Mucosa of rectum (tissue), 2 donors: ENCODE results near the gene LTO1.

Source experiments
- H3K27ac ChIP-seq, 2 donors: one replicate each; pipeline ENCODE4 v1.7.0; 2013; ENCODE audit warnings: inconsistent platforms in 2 of 2, low read depth in 2 of 2, low read length in 2 of 2
- H3K27me3 ChIP-seq, 2 donors: one replicate each; pipeline ENCODE4 v1.7.0; 2013; ENCODE audit warnings: low read length in 2 of 2; ENCODE audit not compliant: control insufficient read depth in 2 of 2, insufficient read depth in 2 of 2
- H3K36me3 ChIP-seq, 2 donors: one replicate each; pipeline ENCODE4 v1.7.0; 2013; ENCODE audit warnings: low read length in 2 of 2; ENCODE audit not compliant: control insufficient read depth in 2 of 2, insufficient read depth in 2 of 2
- H3K4me1 ChIP-seq, 2 donors: one replicate each; pipeline ENCODE4 v1.7.0; 2013; ENCODE audit warnings: low read length in 2 of 2, mild to moderate bottlenecking in 1 of 2; ENCODE audit not compliant: control insufficient read depth in 2 of 2, insufficient read depth in 2 of 2
- H3K4me3 ChIP-seq, 2 donors: one replicate each; pipeline ENCODE4 v1.7.0; 2013; ENCODE audit warnings: low read length in 2 of 2
- H3K9ac ChIP-seq, 2 donors: one replicate each; pipeline ENCODE4 v1.7.0; 2013; ENCODE audit warnings: low read length in 2 of 2, low read depth in 1 of 2, mild to moderate bottlenecking in 1 of 2
- H3K9me3 ChIP-seq, 2 donors: one replicate each; pipeline ENCODE4 v1.7.0; 2013; ENCODE audit warnings: low read length in 2 of 2; ENCODE audit not compliant: control insufficient read depth in 2 of 2
- donor health status: healthy.
- donor health status: Normal muscosa, but diverticular disease.

Gene LTO1

GRCh38 chr11:69658626-69659450 lies 16.3 kb downstream of the LTO1 start:
- Histone ChIP-seq H3K9me3 (no peaks in the 10 kb centered on the region), H3K4me1 (peaks cover 0 to 2% of the 10 kb centered on the region in 2 donors), H3K9ac (no peak overlapping the region), H3K27ac (no peak overlapping the region), H3K4me3 (no peak overlapping the region), H3K36me3 (peaks cover 2 to 7% of the 10 kb centered on the region in 2 donors), H3K27me3 (no peaks in the 10 kb centered on the region)

- Histone ChIP-seq H3K9ac (no peak overlapping the region), H3K27ac (no peak overlapping the region), H3K9me3 (no peaks in the 10 kb centered on the region), H3K4me1 (peaks cover 0 to 2% of the 10 kb centered on the region in 2 donors), H3K4me3 (no peak overlapping the region), H3K27me3 (no peaks in the 10 kb centered on the region), H3K36me3 (peaks cover 2 to 6% of the 10 kb centered on the region in 2 donors)
Observed at GRCh38 chr11:69657911-69658625, 17.1 kb downstream of the LTO1 start.

GRCh38 chr11:69657456-69657910 lies 17.7 kb downstream of the LTO1 start:
- Histone ChIP-seq H3K27ac (no peak overlapping the region), H3K27me3 (no peaks in the 10 kb centered on the region), H3K9ac (no peak overlapping the region), H3K9me3 (no peaks in the 10 kb centered on the region), H3K4me3 (no peak overlapping the region), H3K36me3 (peaks cover 2 to 9% of the 10 kb centered on the region in 2 donors), H3K4me1 (peaks cover 0 to 2% of the 10 kb centered on the region in 2 donors)

- Histone ChIP-seq H3K36me3 (peaks cover 6 to 11% of the 10 kb centered on the region in 2 donors), H3K27me3 (no peaks in the 10 kb centered on the region), H3K4me3 (no peak overlapping the region), H3K9me3 (no peaks in the 10 kb centered on the region), H3K4me1 (peaks cover 0 to 2% of the 10 kb centered on the region in 2 donors), H3K27ac (no peak overlapping the region), H3K9ac (no peak overlapping the region)
Observed at GRCh38 chr11:69656536-69657455, 18.4 kb downstream of the LTO1 start.

- peaks cover 0 to 2% of the 10 kb centered on the region in 2 donors for H3K4me1 ChIP-seq
- peaks cover 9 to 19% of the 10 kb centered on the region in 2 donors for H3K36me3 ChIP-seq
- H3K27me3 ChIP-seq = no peaks in the 10 kb centered on the region
- no peak overlapping the region for H3K27ac ChIP-seq
- no peak overlapping the region for H3K4me3 ChIP-seq
- H3K9ac ChIP-seq = no peak overlapping the region
- H3K9me3 ChIP-seq = no peaks in the 10 kb centered on the region
Observed at GRCh38 chr11:69655479-69656428, 19.4 kb downstream of the LTO1 start.

GRCh38 chr11:69654660-69655478 lies 20.3 kb downstream of the LTO1 start:
- no peak overlapping the region for H3K4me3 ChIP-seq
- no peaks in the 10 kb centered on the region for H3K27me3 ChIP-seq
- no peak overlapping the region for H3K9ac ChIP-seq
- H3K27ac ChIP-seq = no peak overlapping the region
- peaks cover 0 to 2% of the 10 kb centered on the region in 2 donors for H3K4me1 ChIP-seq
- H3K36me3 ChIP-seq = peaks cover 9 to 19% of the 10 kb centered on the region in 2 donors
- no peaks in the 10 kb centered on the region for H3K9me3 ChIP-seq

- no peak overlapping the region for H3K27ac ChIP-seq
- H3K9ac ChIP-seq = no peak overlapping the region
- no peaks in the 10 kb centered on the region for H3K9me3 ChIP-seq
- H3K4me3 ChIP-seq = no peak overlapping the region
- peaks cover 0 to 2% of the 10 kb centered on the region in 2 donors for H3K4me1 ChIP-seq
- no peaks in the 10 kb centered on the region for H3K27me3 ChIP-seq
- peaks cover 9 to 26% of the 10 kb centered on the region in 2 donors for H3K36me3 ChIP-seq
Observed at GRCh38 chr11:69654001-69654659, 21.0 kb downstream of the LTO1 start.

GRCh38 chr11:69653406-69653960 lies 21.7 kb downstream of the LTO1 start:
- H3K27ac ChIP-seq = no peak overlapping the region
- no peak overlapping the region for H3K9ac ChIP-seq
- peaks cover 9 to 27% of the 10 kb centered on the region in 2 donors for H3K36me3 ChIP-seq
- H3K4me1 ChIP-seq = peaks cover 0 to 2% of the 10 kb centered on the region in 2 donors
- H3K9me3 ChIP-seq = no peaks in the 10 kb centered on the region
- no peak overlapping the region for H3K4me3 ChIP-seq
- no peaks in the 10 kb centered on the region for H3K27me3 ChIP-seq
